Femur (tissue), 1 donor: ENCODE data around the gene ARMC3.
"Not testable (repeated sequence)": the region's sequence is repeated elsewhere in the genome, so short reads cannot be mapped to it uniquely, and the experiment has no call there.

Experiments used
- DNase-seq: peaks from one replicate; pipeline ENCODE4 v3.0.0-alpha.2; 2017

The ARMC3 gene

DNA sequence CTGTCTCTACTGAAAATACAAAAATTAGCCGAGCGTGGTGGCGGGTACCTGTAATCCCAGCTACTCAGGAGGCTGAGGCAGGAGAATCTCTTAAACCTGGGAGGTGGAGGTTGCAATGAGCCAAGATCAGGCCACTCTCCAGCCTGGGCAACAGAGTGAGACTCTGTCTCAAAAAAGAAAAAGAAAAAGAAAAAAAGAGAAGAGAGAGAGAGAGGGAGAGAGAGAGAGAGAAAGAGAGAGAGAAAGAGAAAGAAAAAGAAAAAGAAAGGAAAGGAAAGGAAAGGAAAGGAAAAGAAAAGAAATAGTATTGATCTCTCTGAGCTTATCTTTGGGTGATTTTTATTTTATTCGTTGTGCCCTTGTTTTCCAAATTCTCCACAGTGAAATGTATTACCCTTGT lies 1.2 kb downstream of the ARMC3 start:
- DNase-seq, result not testable (repeated sequence)

DNA sequence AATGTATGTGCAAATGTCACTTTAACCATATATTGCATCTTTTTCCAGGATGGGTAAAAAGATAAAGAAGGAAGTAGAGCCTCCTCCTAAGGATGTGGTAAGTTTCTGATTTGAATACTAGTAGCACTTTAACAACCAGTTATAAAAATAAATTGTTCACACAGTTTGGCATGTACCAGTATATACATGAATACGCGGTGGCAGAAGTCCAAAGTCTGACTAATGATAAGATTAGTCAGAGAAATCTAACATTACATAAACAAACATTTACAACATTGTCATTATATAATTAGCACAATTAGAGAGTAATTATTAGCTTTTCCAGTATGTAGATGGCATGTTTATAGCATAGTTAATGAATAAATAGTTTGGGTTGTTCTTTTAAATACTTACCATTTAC lies 4.1 kb downstream of the ARMC3 start:
- DNase-seq, result no peak

GRCh38 chr10:22932626-22933370 lies 4.9 kb downstream of the ARMC3 start:
- no peak for DNase-seq

DNA sequence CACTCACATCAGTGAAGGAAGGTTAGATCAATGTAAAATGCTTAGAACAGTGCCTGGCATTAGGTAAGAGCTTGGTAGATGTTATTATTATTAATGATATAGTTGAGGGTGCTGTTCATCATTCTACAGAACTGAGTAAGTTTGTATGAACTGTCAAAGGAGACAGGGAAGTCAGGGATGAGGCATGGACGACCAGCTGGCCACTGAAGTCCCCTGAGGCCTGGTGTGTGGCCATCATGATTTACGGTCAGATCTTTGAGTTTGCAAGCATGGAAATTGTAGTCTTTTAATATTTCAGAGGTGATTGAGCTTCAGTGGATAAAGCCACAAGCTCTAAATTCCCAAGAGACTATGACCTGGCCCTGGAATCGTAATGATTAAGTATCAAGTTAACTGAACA lies 6.9 kb downstream of the ARMC3 start:
- no peak for DNase-seq

DNA sequence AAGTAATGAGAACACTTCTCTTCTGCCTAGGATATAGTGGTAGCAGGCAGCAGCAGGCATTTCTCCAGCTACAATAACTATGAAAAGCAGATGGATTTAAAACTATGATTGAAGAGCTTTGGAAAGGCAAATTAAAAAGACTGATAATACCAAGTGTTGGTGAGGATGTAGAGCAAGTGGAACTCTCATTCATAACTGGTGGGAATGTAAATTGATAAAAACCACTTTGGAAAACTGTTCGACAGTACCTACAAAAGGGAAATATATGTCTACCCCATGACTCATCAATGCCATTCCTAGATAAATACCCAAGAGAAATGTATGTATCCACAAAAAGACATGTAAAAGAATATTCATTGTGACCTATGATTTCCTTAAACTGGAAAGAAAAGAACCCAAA lies 14.6 kb downstream of the ARMC3 start:
- no peak for DNase-seq

DNA sequence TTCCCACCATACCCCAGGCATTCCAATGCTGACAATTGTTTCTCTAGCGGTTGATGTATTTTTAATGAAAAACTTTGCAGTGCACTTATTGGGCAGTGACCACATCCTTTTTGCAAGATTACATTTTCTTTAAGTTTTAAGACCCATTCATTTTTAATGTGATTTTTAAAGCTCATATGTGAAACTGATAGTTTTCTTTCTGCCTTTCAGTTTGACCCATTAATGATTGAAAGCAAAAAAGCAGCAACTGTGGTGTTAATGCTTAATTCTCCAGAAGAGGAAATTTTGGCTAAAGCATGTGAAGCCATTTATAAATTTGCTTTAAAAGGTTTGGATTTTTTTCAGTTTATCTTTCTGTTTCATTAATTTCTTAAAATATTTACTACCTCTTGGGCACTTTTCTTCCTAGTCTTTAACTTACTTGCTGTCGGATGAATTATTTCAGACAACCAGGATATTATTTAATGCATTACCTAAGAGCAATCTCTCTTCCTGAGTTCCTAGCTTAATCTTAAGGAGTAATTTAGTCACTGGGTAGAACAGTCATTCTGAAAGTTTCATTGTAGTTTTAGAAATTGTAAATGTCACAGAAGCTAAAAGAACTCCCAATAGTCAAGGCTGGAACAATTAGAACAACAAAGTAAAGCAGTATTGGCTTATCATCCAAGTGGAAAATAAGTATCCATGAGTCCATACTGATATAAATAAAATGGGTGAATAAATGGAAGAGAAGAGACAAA lies 18.3 kb downstream of the ARMC3 start:
- DNase-seq, result no peak

DNA sequence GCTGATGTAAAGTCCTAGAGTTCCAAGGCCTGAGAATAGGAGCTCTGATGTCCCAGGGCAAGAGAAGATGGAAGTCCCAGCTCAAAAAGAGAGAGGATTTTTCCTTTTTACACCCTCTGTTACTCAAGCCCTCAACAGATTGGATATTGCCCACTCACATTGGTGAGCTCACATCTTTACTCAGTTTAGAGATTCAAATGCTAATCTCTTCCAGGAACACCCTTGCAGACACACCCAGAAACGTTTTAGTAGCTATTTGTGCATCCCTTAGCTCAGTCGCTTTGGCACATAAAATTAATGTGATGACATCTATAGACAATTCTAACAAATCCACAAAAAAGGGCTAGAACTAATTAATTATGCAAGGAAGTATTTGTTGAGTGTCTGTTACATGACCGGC lies 27.1 kb downstream of the ARMC3 start:
- no peak for DNase-seq

GRCh38 chr10:22958338-22958737 lies 30.5 kb downstream of the ARMC3 start:
- DNase-seq, result no peak

GRCh38 chr10:22959292-22959691 lies 31.4 kb downstream of the ARMC3 start:
- no peak for DNase-seq

DNA sequence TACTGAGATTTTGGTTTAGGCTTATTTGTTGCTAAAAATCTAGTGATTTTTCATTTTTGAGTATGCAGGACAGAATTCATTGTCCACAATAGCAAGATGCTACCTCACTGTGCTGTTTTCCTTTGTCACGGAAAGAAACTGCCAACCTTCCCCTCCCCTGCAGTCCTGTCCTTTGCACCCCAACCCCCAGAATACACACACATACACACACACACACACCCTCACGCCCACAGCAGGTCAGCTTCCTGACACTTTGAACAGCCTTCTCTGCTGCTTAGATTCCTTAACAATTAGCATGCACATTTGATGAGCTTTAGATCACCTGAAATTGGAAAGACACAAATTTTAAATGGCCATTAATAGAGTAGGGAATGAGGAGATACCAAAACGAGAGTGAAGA lies 32.1 kb downstream of the ARMC3 start:
- no peak for DNase-seq

- no peak for DNase-seq
These were observed 35.0 kb downstream of the ARMC3 start for GRCh38 chr10:22962817-22963216.

DNA sequence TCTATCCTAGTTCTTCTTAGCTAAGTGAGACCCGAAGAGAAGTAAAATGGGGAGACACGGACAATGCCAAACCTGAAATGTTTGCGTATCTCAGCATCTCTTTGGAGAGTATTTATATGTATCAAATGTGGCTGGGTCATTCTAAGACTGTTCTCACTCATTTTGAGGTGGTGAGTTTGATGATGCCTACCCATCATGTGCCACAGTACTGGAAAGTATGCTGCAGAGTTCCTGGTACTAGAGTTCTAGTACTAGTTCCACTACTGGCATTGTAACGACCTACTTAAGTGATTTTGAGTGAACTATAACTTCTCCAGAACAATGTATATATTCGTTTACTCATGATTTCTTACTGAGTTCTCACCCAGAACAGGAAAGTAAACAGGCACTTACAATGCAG lies 41.9 kb downstream of the ARMC3 start:
- DNase-seq, result no peak

DNA sequence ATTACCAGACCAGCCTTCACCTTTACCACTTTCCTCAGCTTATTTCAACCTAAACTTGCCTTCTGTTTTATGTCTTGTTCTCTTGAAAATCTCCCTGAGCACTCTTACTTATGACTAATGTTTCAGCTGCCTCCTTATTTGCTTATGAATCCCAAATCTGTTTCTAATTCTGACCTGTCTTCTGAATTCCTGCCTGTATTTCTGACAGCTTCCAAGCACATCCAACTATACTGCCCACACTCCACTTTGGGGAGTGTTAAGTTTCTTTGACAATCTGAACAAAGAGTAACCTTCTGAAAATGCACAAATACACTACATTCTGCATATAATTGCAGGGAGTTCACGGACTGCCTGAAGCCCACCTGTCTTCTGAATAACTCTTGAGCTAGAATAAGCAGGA lies 48.7 kb downstream of the ARMC3 start:
- no peak for DNase-seq

DNA sequence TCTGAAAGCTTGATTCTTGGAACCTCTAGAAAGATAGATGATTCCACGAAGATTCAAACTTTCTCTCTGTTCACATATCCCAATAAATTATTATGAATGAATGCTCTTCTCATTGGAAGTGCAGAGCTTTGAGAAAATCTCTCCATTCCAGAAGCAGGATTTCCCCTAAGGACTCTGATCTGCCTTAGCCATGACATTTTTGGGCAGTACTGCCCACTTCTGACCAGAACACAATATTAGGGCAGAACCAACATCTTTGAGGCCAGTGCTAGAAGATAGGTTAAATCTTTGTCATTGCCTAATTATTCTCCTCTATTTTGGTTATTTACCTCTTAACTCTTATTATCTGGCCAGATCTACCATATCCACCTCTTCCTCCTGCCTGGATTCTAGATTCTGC lies 49.9 kb downstream of the ARMC3 start:
- DNase-seq, result no peak

- DNase-seq, result no peak
These were observed 50.4 kb downstream of the ARMC3 start for GRCh38 chr10:22978287-22978686.

- DNase-seq, result no peak
These were observed 51.1 kb downstream of the ARMC3 start for GRCh38 chr10:22978918-22979317.

- DNase-seq, result no peak
These were observed 53.0 kb downstream of the ARMC3 start for GRCh38 chr10:22980822-22981221.

DNA sequence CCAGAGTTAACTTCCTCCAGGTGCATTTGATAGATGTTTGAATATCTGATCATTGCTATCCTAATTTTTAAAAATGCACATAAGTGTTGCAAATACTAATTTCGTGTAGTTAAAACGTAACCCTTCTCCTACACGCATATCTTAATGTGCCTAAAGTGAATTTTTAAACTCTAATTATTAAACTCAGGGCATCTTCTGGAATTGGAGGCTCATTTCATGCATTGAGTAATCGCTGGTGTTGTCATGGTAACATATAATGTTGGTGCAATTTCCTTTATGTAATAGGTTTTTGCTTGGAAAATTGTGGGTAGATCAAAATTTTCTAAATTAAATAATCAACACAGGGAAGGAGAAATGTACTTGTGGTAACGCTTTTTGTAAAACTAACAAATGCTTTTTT lies 56.2 kb downstream of the ARMC3 start:
- DNase-seq, result no peak

DNA sequence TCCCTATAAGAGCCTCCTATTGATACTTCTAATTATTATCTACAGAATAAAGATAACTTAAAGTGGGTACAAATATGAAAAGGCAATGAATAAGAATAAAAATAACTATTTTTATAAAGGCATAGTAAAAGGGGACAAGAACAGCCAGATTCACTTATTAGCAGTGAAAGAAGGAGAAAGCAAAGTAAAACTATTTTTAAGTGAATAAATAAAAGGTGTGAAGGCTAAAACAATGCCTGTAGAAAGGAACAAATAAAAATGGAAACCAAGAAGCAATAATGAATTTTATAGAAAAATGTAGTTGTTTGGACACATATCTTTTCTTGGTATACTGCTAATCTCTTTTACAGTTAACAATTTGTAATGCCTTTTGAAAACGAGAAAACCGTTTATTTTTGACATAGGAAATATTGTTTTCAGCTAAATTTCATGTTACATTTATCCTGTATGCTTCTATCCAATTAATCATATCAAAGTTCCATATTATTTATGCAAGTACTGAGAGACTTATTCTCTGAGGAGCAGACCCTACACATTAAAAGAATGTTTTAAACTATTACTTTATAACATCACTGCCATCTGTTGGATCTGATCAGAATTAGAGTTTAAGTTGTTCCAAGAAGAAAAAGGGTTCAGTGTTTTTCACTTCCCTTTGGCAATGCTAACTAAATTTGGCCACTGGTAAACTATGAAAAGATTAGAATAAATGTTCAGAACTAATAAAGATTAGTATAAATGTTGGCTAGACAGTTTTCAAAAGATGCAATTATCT lies 59.1 kb downstream of the ARMC3 start:
- no peak for DNase-seq

- DNase-seq, result peak; percentile 51
These were observed 60.9 kb downstream of the ARMC3 start for GRCh38 chr10:22988581-22989360.

- no peak for DNase-seq
These were observed 62.6 kb downstream of the ARMC3 start for GRCh38 chr10:22990443-22990842.

- DNase-seq, result no peak
These were observed 64.2 kb downstream of the ARMC3 start for GRCh38 chr10:22992075-22992474.

DNA sequence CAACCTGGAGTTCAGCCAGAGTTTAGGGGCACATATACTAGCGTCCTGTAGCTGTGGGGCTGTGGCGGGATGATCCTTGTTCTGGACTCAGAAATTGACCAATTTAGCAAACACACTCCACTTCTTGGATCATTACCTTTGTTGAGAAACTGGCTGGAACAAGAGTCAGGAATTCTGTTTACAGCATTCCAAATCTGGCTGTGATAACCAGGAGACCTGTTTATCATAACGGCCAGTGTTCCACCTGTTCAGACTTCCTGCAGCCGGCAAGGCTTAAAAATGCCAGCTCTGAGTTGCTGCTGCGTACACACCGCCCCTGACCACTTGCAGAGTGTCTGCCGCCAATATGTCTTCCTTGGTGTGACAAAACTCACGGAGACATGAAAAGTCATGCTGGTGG lies 64.8 kb downstream of the ARMC3 start:
- DNase-seq, result no peak
